ENCODE measurements around the gene MRPL51.

MRPL51 gene

GRCh38 chr12:6529291-6529737 is 36.3 kb upstream of the MRPL51 start:
- no peak overlapping the region for H2AFZ ChIP-seq (ENCODE audit: low read depth, low read length)
- H3K4me1 ChIP-seq (ENCODE audit: insufficient read depth, low read length): peaks cover 36% of the 10 kb centered on the region
- ATAC-seq (ENCODE audit: insufficient read depth, low read depth) (no peak), DNase-seq (no peak)
- peaks cover 75% of the 10 kb centered on the region for H3K36me3 ChIP-seq (ENCODE audit: insufficient read depth, low read length)
- H3K27ac ChIP-seq (ENCODE audit: low read length): no peak overlapping the region
- no peak overlapping the region for H3K9ac ChIP-seq (ENCODE audit: low read depth, low read length)
- H3K9me3 ChIP-seq (ENCODE audit: insufficient read depth, low read length, severe bottlenecking): no peaks in the 10 kb centered on the region
- TF ChIP-seq EZH2 (IDR thresholded peaks at IDR 0.05; ENCODE audit: borderline replicate concordance, low read depth, low read length, severe bottlenecking) (no peak), CTCF (IDR thresholded peaks at IDR 0.05; ENCODE audit: borderline replicate concordance, extremely low read depth, low read length, poor library complexity, severe bottlenecking) (no peak)
- H3K27me3 ChIP-seq (ENCODE audit: insufficient read depth, low read length, poor library complexity): no peaks in the 10 kb centered on the region
- H3K4me2 ChIP-seq (ENCODE audit: insufficient read depth, low read length): no peak overlapping the region
- H4K20me1 ChIP-seq (ENCODE audit: insufficient read depth, low read length): no peaks in the 10 kb centered on the region
- H3K4me3 ChIP-seq (ENCODE audit: low read depth in 1 of 2, low read length in 2 of 2): no peak overlapping the region
- peaks cover 25% of the 10 kb centered on the region for H3K79me2 ChIP-seq (ENCODE audit: insufficient read depth, low read length)

- TF ChIP-seq EZH2 (IDR thresholded peaks at IDR 0.05; ENCODE audit: borderline replicate concordance, low read depth, low read length, severe bottlenecking) (no peak), CTCF (IDR thresholded peaks at IDR 0.05; ENCODE audit: borderline replicate concordance, extremely low read depth, low read length, poor library complexity, severe bottlenecking) (no peak)
- H3K4me2 ChIP-seq (ENCODE audit: insufficient read depth, low read length): no peak overlapping the region
- DNase-seq (no peak), ATAC-seq (ENCODE audit: insufficient read depth, low read depth) (no peak)
- H4K20me1 ChIP-seq (ENCODE audit: insufficient read depth, low read length): no peaks in the 10 kb centered on the region
- peaks cover 20% of the 10 kb centered on the region for H3K79me2 ChIP-seq (ENCODE audit: insufficient read depth, low read length)
- peaks cover 80% of the 10 kb centered on the region for H3K36me3 ChIP-seq (ENCODE audit: insufficient read depth, low read length)
- no peak overlapping the region for H2AFZ ChIP-seq (ENCODE audit: low read depth, low read length)
- H3K27me3 ChIP-seq (ENCODE audit: insufficient read depth, low read length, poor library complexity): no peaks in the 10 kb centered on the region
- H3K9me3 ChIP-seq (ENCODE audit: insufficient read depth, low read length, severe bottlenecking): no peaks in the 10 kb centered on the region
- H3K4me3 ChIP-seq (ENCODE audit: low read depth in 1 of 2, low read length in 2 of 2): no peak overlapping the region
- no peak overlapping the region for H3K9ac ChIP-seq (ENCODE audit: low read depth, low read length)
- H3K27ac ChIP-seq (ENCODE audit: low read length): no peak overlapping the region
- peaks cover 32% of the 10 kb centered on the region for H3K4me1 ChIP-seq (ENCODE audit: insufficient read depth, low read length)
Measured at GRCh38 chr12:6528539-6529235, 35.6 kb upstream of the MRPL51 start.

GRCh38 chr12:6527711-6528110 is 34.6 kb upstream of the MRPL51 start:
- Histone ChIP-seq H3K9ac (ENCODE audit: low read depth, low read length) (no peak overlapping the region), H4K20me1 (ENCODE audit: insufficient read depth, low read length) (0 out of 2 replicates have a peak, but pooled peaks cover 2% of the 10 kb centered on the region), H3K27ac (ENCODE audit: low read length) (no peak overlapping the region), H3K9me3 (ENCODE audit: insufficient read depth, low read length, severe bottlenecking) (no peaks in the 10 kb centered on the region), H3K36me3 (ENCODE audit: insufficient read depth, low read length) (peaks cover 88% of the 10 kb centered on the region), H3K4me3 (ENCODE audit: low read depth in 1 of 2, low read length in 2 of 2) (no peak overlapping the region), H3K27me3 (ENCODE audit: insufficient read depth, low read length, poor library complexity) (no peaks in the 10 kb centered on the region), H2AFZ (ENCODE audit: low read depth, low read length) (no peak overlapping the region), H3K4me1 (ENCODE audit: insufficient read depth, low read length) (peaks cover 22% of the 10 kb centered on the region), H3K4me2 (ENCODE audit: insufficient read depth, low read length) (no peak overlapping the region), H3K79me2 (ENCODE audit: insufficient read depth, low read length) (peaks cover 11% of the 10 kb centered on the region)
- no peak for ATAC-seq (ENCODE audit: insufficient read depth, low read depth)
- no peak for DNase-seq
- no peak for TF ChIP-seq CTCF (IDR thresholded peaks at IDR 0.05; ENCODE audit: borderline replicate concordance, extremely low read depth, low read length, poor library complexity, severe bottlenecking)
- TF ChIP-seq EZH2 (IDR thresholded peaks at IDR 0.05; ENCODE audit: borderline replicate concordance, low read depth, low read length, severe bottlenecking): no peak

Data from DND-41 (cell line).